Ovary (tissue), 3 donors: ENCODE results near the gene RNF212.

ENCODE experiments used
- EP300 ChIP-seq: sonication (generic); formaldehyde crosslinking; IDR thresholded peaks from one replicate; pipeline ENCODE4 v1.6.1; 2017; ENCODE audit warnings: antibody characterized with exemption
- POLR2A ChIP-seq: fragments of 450-650 bp; IDR thresholded peaks from one replicate; pipeline ENCODE4 v1.6.1; 2017; ENCODE audit warnings: antibody characterized with exemption, mild to moderate bottlenecking, moderate library complexity
- TF ChIP-seq, protein P1 (sequence below), 3 donors: fragments of 450-650 bp in 2 of 3; fragments of 200-600 bp in 1 of 3; IDR thresholded peaks; one replicate each; pipeline versions ENCODE4 v1.5.1 to v1.8.0; 2016 to 2022; ENCODE audit warnings: antibody characterized with exemption in 3 of 3, mild to moderate bottlenecking in 1 of 3
- donor health status: DM: no; HTN: no; CAD: no.

DNA sequence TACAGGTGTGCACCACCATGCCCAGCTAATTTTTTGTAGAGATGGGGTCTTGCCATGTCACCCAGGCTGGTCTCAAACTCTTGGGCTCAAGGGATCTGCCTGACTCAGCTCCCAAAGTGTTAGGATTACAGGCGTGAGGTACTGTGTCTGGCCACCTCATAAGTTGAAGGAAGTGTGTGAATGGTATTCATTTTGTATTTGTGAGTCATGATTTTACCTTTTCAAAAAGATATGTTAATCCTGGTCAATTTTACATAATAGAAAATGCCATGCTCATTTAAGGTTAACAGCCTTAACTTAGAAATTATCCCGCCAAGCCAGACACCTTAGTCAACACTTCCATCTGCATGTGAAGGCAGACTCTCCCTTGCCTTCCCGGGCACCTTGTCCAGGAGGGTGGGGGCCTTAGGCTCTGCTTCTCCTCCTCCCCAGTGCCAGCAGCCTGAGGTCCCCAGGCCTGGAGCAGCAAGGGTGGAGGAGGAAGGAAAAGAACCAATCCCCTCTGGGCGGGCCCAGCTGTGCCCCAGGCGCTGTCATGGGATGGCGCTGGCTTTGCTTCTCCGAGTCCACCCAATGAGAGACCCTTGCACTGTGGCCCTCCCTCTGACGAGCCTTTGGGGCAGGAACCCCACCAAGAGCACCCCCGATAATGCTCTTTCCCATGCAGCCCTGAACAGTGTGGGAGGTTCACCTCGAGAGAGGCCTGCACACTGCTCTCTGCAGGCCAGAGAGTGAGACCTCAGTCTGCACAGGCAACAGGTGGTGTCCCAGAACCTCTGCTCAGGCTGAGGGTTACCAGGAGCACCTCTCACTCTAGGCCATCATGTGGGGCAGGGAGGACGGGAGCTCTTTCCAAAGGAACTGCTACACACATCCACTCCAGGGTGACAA is 37.3 kb downstream of the RNF212 start:
- no peak for TF ChIP-seq EP300
- TF ChIP-seq, protein P1, sequence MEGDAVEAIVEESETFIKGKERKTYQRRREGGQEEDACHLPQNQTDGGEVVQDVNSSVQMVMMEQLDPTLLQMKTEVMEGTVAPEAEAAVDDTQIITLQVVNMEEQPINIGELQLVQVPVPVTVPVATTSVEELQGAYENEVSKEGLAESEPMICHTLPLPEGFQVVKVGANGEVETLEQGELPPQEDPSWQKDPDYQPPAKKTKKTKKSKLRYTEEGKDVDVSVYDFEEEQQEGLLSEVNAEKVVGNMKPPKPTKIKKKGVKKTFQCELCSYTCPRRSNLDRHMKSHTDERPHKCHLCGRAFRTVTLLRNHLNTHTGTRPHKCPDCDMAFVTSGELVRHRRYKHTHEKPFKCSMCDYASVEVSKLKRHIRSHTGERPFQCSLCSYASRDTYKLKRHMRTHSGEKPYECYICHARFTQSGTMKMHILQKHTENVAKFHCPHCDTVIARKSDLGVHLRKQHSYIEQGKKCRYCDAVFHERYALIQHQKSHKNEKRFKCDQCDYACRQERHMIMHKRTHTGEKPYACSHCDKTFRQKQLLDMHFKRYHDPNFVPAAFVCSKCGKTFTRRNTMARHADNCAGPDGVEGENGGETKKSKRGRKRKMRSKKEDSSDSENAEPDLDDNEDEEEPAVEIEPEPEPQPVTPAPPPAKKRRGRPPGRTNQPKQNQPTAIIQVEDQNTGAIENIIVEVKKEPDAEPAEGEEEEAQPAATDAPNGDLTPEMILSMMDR (IDR thresholded peaks at IDR 0.05): no peak
- TF ChIP-seq POLR2A: no peak
